ENCODE measurements around the gene RIC1.
"Not testable (repeated sequence)": the region's sequence is repeated elsewhere in the genome, so short reads cannot be mapped to it uniquely, and the experiment has no call there.

RIC1 gene

DNA sequence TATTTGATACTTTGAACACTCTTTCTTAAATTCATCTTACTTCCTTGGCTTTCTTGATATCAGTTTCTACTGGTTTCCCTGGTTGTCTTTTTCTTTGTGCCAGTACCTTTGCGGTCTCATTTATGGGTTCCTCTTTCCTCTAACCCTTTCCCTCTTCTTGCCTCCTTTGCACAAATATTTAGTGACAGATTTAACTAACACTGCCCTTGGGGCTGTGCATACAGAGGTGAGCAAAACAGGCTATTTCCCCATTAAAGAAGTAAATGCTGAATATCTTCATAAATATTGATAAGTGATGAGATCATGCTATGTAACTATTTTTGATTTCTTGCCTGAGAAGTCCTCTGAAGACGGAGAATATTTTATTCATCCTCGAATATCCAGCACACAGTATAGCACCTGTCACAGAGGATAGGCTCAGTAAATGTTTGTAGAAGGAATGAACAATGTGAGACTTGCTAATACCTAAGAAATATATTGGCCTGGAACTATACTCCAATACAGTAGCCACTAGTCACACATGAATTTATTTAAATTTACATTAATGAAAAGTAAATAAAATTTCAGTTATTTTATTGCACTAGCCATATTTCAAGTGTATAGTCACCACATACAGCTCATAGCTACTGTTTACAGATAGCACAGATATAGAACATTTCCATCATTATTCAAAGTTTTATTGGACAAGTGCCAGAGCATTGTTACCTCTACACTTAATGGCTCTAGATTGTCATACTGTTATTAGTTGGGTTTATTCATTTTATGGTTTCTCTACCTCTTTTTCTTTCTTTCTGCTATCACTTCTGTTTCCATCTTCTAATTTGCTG, 90.4 kb downstream of the RIC1 start:
- no peak overlapping the region for H3K4me3 ChIP-seq (ENCODE audit: low read length, poor library complexity, severe bottlenecking)
- H3K4me1 ChIP-seq (ENCODE audit: insufficient read depth, low read length, poor library complexity, severe bottlenecking), result peaks cover 16% of the 10 kb centered on the region
- H3K79me2 ChIP-seq (ENCODE audit: insufficient read depth, low read length), result no peaks in the 10 kb centered on the region
- no peak overlapping the region for H3K9ac ChIP-seq (ENCODE audit: low read depth, low read length, poor library complexity, severe bottlenecking)
- H4K20me1 ChIP-seq (ENCODE audit: insufficient read depth, low read length, poor library complexity, severe bottlenecking), result no peaks in the 10 kb centered on the region
- no peak overlapping the region for H2AFZ ChIP-seq (ENCODE audit: low read length)
- no peaks in the 10 kb centered on the region for H3K9me2 ChIP-seq (replicated peaks; ENCODE audit: low read depth, low read length)
- TF ChIP-seq, protein P1, sequence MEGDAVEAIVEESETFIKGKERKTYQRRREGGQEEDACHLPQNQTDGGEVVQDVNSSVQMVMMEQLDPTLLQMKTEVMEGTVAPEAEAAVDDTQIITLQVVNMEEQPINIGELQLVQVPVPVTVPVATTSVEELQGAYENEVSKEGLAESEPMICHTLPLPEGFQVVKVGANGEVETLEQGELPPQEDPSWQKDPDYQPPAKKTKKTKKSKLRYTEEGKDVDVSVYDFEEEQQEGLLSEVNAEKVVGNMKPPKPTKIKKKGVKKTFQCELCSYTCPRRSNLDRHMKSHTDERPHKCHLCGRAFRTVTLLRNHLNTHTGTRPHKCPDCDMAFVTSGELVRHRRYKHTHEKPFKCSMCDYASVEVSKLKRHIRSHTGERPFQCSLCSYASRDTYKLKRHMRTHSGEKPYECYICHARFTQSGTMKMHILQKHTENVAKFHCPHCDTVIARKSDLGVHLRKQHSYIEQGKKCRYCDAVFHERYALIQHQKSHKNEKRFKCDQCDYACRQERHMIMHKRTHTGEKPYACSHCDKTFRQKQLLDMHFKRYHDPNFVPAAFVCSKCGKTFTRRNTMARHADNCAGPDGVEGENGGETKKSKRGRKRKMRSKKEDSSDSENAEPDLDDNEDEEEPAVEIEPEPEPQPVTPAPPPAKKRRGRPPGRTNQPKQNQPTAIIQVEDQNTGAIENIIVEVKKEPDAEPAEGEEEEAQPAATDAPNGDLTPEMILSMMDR (conservative IDR thresholded peaks at IDR 0.05; ENCODE audit: low read length), result no peak
- TF ChIP-seq EZH2phosphoT487 (IDR thresholded peaks at IDR 0.05; ENCODE audit: borderline replicate concordance), result no peak
- no peak overlapping the region for H3K4me2 ChIP-seq (ENCODE audit: low read depth, low read length, poor library complexity, severe bottlenecking)
- peaks cover 41% of the 10 kb centered on the region for H3K36me3 ChIP-seq (ENCODE audit: insufficient read depth, low read length)
- H3F3A ChIP-seq (ENCODE audit: low read depth), result 0 out of 2 replicates have a peak, but pooled peaks cover 3% of the 10 kb centered on the region
- H3K27me3 ChIP-seq (ENCODE audit: insufficient read depth, low read length, poor library complexity, severe bottlenecking), result no peaks in the 10 kb centered on the region
- peaks cover 6% of the 10 kb centered on the region; the same call in 1 of the 2 replicates for H3K9me3 ChIP-seq (ENCODE audit: insufficient read depth, low read depth, low read length)

DNA sequence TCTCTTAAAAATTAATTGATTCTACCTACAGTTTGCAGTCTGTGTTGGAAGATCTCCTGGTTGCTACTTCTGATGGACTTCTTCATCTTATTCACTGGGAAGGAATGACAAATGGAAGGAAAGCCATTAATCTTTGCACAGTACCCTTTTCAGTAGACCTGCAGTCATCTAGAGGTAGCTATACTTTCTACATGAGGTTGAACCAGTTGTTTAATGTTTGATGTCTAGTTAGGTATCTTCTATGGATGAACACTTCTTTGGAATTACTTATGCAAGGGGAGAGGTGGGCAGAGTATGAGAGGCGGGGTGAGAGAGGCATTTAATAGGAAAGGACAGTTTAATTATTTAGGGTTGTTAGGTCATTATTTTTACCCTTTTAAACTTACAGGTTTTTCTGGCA, 91.2 kb downstream of the RIC1 start:
- Histone ChIP-seq H3K36me3 (ENCODE audit: insufficient read depth, low read length) (peaks cover 38% of the 10 kb centered on the region), H3K9me3 (ENCODE audit: insufficient read depth, low read depth, low read length) (peaks cover 6% of the 10 kb centered on the region; the same call in 1 of the 2 replicates), H3K9me2 (replicated peaks; ENCODE audit: low read depth, low read length) (no peaks in the 10 kb centered on the region), H2AFZ (ENCODE audit: low read length) (no peak overlapping the region), H3K4me3 (ENCODE audit: low read length, poor library complexity, severe bottlenecking) (no peak overlapping the region), H3K79me2 (ENCODE audit: insufficient read depth, low read length) (no peaks in the 10 kb centered on the region), H3K27me3 (ENCODE audit: insufficient read depth, low read length, poor library complexity, severe bottlenecking) (no peaks in the 10 kb centered on the region), H3K4me2 (ENCODE audit: low read depth, low read length, poor library complexity, severe bottlenecking) (no peak overlapping the region), H3K4me1 (ENCODE audit: insufficient read depth, low read length, poor library complexity, severe bottlenecking) (peaks cover 16% of the 10 kb centered on the region), H3K9ac (ENCODE audit: low read depth, low read length, poor library complexity, severe bottlenecking) (no peak overlapping the region), H3F3A (ENCODE audit: low read depth) (0 out of 2 replicates have a peak, but pooled peaks cover 3% of the 10 kb centered on the region), H4K20me1 (ENCODE audit: insufficient read depth, low read length, poor library complexity, severe bottlenecking) (no peaks in the 10 kb centered on the region)
- TF ChIP-seq, protein P1 (conservative IDR thresholded peaks at IDR 0.05; ENCODE audit: low read length), result no peak
- TF ChIP-seq EZH2phosphoT487 (IDR thresholded peaks at IDR 0.05; ENCODE audit: borderline replicate concordance), result no peak

DNA sequence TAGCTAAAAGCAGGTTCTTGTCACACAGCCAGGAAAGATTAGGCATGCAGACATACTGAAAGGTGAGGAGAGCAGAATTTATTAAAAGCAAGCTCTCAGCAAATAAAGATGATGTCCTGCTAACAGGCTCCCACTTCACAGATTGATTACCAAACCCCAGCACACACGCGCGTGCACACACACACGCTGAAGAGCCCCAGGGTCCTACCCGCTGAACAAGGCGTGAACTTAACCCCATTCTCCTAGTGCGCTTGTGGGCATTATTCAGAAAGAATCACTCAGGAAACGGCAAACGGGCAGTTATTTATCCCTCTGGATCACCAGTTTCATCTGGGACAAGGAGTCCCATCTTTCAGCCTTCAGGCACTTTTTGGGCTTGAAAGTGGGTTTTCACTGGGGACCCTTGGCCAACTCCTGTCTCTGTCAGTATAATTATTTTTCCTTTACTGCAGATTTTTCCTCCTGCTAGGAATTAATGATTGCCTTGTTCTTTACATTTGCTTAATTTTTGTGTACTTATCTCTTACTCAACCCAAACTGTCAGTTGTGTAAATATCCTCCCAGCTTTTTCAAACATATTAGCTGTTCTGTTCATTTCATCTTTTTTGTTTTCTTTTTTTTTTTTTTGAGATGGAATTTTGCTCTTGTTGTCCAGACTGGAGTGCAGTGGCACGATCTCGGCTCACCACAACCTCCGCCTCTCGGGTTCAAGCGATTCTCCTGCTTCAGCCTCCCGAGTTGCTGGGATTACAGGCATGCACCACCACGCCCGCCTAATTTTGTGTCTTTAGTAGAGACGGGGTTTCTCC, 92.6 kb downstream of the RIC1 start:
- H3K4me2 ChIP-seq (ENCODE audit: low read depth, low read length, poor library complexity, severe bottlenecking), result no peak overlapping the region
- H4K20me1 ChIP-seq (ENCODE audit: insufficient read depth, low read length, poor library complexity, severe bottlenecking), result no peaks in the 10 kb centered on the region
- no peaks in the 10 kb centered on the region for H3K27me3 ChIP-seq (ENCODE audit: insufficient read depth, low read length, poor library complexity, severe bottlenecking)
- 0 out of 2 replicates have a peak, but pooled peaks cover 3% of the 10 kb centered on the region for H3F3A ChIP-seq (ENCODE audit: low read depth)
- no peaks in the 10 kb centered on the region for H3K79me2 ChIP-seq (ENCODE audit: insufficient read depth, low read length)
- no peak overlapping the region for H3K9ac ChIP-seq (ENCODE audit: low read depth, low read length, poor library complexity, severe bottlenecking)
- no peak overlapping the region for H2AFZ ChIP-seq (ENCODE audit: low read length)
- peaks cover 6% of the 10 kb centered on the region; the same call in 1 of the 2 replicates for H3K9me3 ChIP-seq (ENCODE audit: insufficient read depth, low read depth, low read length)
- H3K9me2 ChIP-seq (replicated peaks; ENCODE audit: low read depth, low read length), result no peaks in the 10 kb centered on the region
- peaks cover 16% of the 10 kb centered on the region for H3K4me1 ChIP-seq (ENCODE audit: insufficient read depth, low read length, poor library complexity, severe bottlenecking)
- H3K4me3 ChIP-seq (ENCODE audit: low read length, poor library complexity, severe bottlenecking), result no peak overlapping the region
- H3K36me3 ChIP-seq (ENCODE audit: insufficient read depth, low read length), result peaks cover 35% of the 10 kb centered on the region
- TF ChIP-seq EZH2phosphoT487 (IDR thresholded peaks at IDR 0.05; ENCODE audit: borderline replicate concordance), result no peak
- TF ChIP-seq, protein P1 (conservative IDR thresholded peaks at IDR 0.05; ENCODE audit: low read length), result no peak

DNA sequence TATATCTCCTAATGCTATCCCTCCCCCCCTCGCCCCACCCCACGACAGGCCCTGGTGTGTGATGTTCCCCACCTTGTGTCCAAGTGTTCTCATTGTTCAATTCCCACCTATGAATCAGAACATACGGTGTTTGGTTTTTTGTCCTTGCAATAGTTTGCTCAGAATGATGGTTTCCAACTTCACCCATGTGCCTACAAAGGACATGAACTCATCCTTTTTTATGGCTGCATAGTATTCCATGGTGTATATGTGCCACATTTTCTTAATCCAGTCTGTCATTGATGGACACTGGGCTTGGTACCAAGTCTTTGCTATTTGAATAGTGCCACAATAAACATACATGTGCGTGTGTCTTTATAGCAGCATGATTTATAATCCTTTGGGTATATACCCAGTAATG, 93.8 kb downstream of the RIC1 start:
- H3K9me2 ChIP-seq (replicated peaks; ENCODE audit: low read depth, low read length); H3K79me2 ChIP-seq (ENCODE audit: insufficient read depth, low read length); H3K4me2 ChIP-seq (ENCODE audit: low read depth, low read length, poor library complexity, severe bottlenecking); H2AFZ ChIP-seq (ENCODE audit: low read length); H3K9ac ChIP-seq (ENCODE audit: low read depth, low read length, poor library complexity, severe bottlenecking); H3K27me3 ChIP-seq (ENCODE audit: insufficient read depth, low read length, poor library complexity, severe bottlenecking); H3K4me3 ChIP-seq (ENCODE audit: low read length, poor library complexity, severe bottlenecking); H3K9me3 ChIP-seq (ENCODE audit: insufficient read depth, low read depth, low read length); H4K20me1 ChIP-seq (ENCODE audit: insufficient read depth, low read length, poor library complexity, severe bottlenecking); H3F3A ChIP-seq (ENCODE audit: low read depth): not testable (repeated sequence)
- peaks cover 16% of the 10 kb centered on the region for H3K4me1 ChIP-seq (ENCODE audit: insufficient read depth, low read length, poor library complexity, severe bottlenecking)
- H3K36me3 ChIP-seq (ENCODE audit: insufficient read depth, low read length), result peaks cover 32% of the 10 kb centered on the region; the same call in 1 of the 2 replicates

Data from Loucy (cell line).